Measurements from ENCODE around the gene NRXN3.

DNA sequence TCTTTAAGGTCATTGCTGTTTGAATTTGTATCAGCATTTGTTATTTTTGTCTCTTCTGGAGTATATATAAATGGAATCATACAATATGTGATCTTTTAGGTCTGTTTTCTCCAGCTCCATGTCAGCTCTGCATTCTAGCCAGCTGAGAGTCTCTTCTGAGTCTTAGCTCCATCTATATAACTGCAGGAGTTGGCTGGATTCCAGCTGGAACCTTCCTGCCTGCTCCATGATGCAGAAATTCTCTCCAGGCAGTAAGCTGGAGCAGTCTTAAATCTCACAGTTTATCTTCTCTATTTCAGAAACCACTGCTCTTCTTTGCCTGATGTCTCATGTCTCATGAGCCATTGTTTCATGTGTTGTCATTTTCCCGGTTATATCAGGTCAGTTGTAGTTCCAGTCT is 827.6 kb downstream of the NRXN3 start:
- TF ChIP-seq CTCF (IDR thresholded peaks at IDR 0.05; ENCODE audit: poor library complexity) (no peak), EZH2 (IDR thresholded peaks at IDR 0.05; ENCODE audit: borderline replicate concordance) (no peak), EZH2phosphoT487 (IDR thresholded peaks at IDR 0.05; ENCODE audit: low read depth, severe bottlenecking, unreplicated experiment) (no peak)
